Left kidney (tissue), 8 donors: ENCODE results near the gene C12orf50. TPM values are rescaled to one million over a fixed set of nuclear protein-coding genes. Genes with fewer than 3 reads are reported as not detected.
"Not testable (repeated sequence)": the region's sequence is repeated elsewhere in the genome, so short reads cannot be mapped to it uniquely, and the experiment has no call there.

Experiments used
- DNase-seq: peaks from one replicate; pipeline ENCODE4 v3.0.0-alpha.2; 2013
- long read RNA-seq, 8 donors: transcript quantifications; one replicate each; lab custom pipeline, GENCODE V29; 2026
- polyA plus RNA-seq: library from polyadenylated mRNA; unstranded; fragments of 120-200 nt; gene quantifications from one replicate; pipeline ENCODE4 v1.2.1, GENCODE V29; 2013; ENCODE audit not compliant: insufficient read length

C12orf50 gene, protein sequence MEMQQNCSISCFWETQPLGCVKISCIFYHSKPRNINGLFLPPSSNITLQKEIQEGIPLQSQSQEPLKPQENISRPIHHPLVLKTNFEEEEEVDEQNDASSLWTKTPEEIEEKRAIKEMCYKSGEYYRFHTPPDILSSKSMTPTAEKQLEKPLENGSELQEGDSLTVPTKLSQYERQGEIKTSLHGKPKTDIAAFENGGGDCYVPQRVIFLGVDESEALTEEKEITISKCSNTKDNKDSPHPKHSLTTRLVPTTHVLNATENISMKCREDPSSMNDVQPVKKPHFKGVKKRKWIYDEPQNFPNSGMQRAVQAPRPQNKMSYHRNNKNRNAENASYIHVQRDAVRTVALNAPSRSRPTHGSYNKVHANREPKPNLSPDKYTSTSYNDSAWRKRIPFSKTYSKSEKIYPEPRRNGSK
- polyA plus RNA-seq, result 0.57 TPM
- long read RNA-seq, donor 1, partial matches to known transcripts, result 12 of 25 reads
- long read RNA-seq, donor 1, other reads (novel, unspliced or antisense), result 13 of 25 reads
- long read RNA-seq, donor 2, result 0 reads
- long read RNA-seq, donor 3, partial matches to known transcripts, result 14 of 14 reads
- long read RNA-seq, donor 3, other reads (novel, unspliced or antisense), result 0 of 14 reads
- long read RNA-seq, donor 4, result 0 reads
- long read RNA-seq, donor 5, partial matches to known transcripts, result 34 of 41 reads
- long read RNA-seq, donor 5, other reads (novel, unspliced or antisense), result 7 of 41 reads
- long read RNA-seq, donor 6, partial matches to known transcripts, result 65 of 77 reads
- long read RNA-seq, donor 6, other reads (novel, unspliced or antisense), result 12 of 77 reads
- long read RNA-seq, donor 7, result 0 reads
- long read RNA-seq, donor 8, result 0 reads

DNA sequence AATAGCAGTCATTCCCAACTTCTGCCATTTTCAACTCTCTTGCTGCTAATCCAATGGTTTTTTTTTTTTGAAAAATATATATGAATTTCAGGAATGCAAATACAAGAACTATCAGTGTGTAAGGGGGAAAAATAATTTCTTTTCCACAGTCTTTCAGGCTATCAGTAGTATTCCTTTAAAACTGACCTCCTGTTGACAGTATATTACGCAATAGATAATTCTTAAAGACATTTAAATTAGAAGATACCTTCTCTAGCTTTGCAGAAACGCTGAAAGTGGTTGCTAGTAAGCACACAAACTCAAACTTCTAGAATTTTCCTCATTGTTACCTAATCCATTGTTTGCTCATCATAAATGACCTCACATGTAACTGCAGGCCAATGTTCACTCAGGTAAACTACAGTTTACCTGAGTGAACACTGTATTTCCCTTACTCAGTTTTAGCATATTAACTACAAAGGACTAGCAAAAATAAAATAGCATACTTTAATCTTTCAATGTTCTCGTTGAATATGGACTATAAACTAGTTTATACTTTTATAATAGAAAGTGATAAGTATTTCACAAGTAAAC lies at the start of gene C12orf50:
Gene C12orf50, minus strand, starts transcription at position 309 of the 573 bp plus-strand sequence. CDS start 2,439 bp downstream, outside the sequence.
- DNase-seq, result no peak

DNA sequence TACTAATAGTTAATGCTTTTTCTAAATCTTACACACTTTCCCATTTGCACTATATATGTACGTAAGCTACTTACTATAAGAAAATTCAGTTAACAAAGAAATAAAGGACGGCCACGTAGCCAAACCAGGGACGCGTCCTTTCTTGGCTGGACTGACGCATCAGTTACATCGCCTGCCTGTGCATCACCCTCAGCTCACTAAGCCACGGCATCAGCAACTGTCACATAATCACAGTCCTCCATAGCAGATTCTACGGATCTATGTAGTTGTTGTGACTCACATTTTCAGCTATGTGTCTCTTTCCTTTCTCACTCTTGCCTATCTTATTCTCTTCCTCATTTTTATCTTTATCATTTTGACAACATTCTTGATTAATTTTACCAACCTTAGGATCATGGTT lies 38.1 kb upstream of the C12orf50 start:
- DNase-seq, result no peak

DNA sequence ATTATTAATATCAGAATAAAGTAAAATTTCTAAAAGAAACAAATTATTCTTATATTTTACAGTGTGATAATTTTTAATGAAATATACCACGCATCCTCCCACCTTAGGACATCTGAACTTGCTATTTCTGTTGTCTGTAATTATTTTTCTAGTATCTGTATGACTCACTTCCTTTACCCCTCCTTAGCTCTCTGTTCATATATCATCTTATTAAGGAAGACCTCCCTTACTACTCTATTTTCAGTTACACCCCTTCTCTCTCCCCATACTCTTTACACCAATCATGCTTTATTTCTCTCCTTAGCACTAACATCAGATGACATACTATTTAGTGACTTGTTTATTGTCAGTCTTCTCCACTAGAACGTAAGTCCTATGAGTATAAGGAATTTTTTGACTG lies 34.2 kb upstream of the C12orf50 start:
- DNase-seq, result no peak

DNA sequence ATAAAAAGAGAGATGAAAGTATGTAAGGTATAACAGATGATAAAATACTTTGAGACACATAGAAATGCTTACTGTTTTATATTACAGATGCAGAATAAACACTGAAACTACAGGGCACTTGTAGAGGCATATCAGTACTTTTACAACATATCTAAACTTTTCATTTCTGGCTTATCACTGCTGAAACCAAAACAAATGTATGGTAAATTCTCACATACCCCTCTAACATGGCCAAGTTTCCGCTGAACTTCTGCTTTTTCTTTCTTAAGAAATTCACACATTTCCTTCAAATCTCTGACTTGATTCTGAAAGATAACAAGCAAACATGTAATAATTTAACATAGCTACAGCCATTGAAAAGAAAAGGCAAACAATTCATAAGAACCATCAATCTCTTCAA lies 33.3 kb upstream of the C12orf50 start:
- DNase-seq, result no peak

DNA sequence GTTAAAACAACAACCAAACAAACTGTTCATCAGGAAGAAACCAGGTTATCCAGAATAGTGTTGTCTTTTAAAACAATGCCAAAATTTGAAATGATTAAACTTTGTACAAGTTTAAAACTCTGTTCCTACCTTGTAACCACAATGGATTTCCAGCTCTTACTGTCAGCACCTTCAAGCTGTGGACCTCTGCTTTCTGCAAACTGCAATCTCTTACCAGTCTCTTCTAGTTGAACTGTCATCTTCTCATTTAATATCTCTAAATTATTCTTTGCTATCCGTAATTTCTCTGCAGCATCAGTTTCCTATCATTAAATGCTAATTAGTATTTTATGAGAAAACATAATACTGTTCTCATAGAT lies 29.5 kb upstream of the C12orf50 start:
- DNase-seq, result no peak

DNA sequence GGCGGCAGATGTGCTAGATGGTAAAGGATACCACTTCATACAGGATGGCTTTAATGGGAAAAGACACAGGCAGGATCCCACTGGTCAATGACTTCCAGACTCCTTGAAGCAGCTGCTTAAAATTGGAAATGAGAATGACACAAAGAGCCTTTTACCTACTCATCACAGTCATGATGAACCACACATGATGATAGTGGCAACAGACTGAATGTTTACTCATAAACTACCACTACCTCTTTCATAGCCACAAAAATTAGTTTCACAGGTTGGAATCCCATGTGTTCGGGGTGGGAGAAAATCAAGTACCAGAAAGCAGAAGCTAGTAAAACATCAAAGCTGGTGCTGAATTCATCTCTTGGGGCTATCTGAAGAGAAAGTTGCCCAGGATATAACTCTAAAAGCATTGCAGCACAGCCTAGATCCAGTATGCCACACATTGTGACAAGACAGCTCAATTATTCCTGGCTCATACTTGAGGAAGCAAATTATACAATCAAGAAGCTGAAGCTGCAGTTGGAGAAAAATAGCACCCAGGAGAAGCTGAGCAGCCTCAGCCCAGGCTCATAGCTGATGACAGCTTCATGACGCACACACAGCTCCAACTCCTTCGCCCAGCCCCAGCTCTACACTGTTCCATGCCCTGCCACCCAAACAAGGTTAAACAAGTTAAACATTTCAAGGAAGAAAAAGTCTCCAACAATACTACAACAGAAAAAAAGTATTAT lies 29.0 kb upstream of the C12orf50 start:
- DNase-seq, result no peak

DNA sequence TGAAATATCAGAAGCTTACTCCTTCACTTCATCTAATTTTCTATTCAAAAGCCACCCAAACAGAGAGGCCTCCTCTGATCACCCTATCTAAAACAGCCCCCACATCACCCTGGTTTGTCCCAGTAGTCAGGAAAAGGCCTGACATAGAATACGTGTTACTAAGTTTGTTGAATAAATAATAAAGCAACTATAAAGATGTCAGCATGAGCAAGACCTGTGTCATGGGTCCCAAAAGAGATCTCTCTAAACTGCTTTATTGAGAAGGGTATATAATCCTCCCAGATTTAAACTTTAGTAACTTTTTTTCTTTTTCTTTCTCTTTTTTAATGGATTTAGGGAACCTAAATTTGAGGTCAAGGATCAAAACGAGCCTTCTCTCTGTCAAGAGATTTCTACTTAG lies 27.4 kb upstream of the C12orf50 start:
- DNase-seq, result no peak

DNA sequence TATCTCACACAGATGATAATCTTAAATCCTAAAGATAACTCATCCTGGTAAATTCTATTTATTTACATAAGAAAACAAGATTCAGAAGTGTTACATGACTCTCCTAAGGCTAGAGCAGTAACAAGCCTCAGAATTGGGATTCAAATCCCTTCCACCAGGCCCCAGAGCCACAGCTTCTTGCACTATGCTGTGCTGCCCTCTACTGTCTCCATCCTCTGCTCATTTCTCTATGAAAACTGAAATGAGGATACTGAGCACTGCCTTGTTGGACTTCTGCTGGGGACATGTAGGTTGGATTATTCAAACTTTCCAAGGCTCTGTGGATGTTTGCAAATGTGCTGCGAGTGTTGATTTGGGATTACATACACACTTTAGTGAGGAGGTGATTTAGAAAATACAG lies 23.5 kb upstream of the C12orf50 start:
- DNase-seq, result no peak

DNA sequence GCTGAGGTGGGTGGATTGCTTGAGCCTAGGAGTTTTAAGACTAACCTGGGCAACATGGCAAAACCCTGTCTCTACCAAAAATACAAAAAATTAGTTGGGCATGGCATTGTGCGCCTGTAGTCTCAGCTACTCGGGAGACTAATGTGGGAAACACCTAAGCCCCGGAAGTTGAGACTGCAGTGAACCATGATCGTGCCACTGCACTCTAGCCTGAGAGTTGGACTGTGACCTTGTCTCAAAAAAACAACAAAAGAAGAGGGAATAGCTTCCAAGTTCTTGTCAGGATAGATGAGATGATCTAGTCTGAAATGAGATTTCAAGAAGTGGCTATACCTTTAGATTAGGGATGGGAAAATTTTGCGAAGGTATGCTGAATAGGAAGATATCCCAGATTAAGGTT lies 14.8 kb upstream of the C12orf50 start:
- no peak for DNase-seq

DNA sequence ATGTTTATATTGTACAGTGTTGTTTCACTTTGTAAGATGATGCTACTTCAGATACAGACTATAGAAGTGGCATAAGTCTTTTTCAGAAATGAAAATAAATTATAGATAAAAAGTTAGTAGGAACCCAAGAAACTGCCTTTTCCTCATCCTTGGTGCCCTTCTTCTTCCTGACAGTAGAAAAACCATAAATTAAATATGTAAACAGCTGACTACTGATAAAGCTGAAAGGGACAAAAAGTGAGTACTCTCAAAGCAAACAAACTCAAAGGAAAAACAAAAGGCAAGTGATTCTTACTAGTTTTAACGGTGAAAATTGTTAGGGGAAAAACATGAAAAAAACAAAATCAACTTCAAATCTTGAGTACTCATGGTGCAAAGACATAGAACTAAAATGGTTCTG lies 8.6 kb upstream of the C12orf50 start:
- DNase-seq, result no peak

DNA sequence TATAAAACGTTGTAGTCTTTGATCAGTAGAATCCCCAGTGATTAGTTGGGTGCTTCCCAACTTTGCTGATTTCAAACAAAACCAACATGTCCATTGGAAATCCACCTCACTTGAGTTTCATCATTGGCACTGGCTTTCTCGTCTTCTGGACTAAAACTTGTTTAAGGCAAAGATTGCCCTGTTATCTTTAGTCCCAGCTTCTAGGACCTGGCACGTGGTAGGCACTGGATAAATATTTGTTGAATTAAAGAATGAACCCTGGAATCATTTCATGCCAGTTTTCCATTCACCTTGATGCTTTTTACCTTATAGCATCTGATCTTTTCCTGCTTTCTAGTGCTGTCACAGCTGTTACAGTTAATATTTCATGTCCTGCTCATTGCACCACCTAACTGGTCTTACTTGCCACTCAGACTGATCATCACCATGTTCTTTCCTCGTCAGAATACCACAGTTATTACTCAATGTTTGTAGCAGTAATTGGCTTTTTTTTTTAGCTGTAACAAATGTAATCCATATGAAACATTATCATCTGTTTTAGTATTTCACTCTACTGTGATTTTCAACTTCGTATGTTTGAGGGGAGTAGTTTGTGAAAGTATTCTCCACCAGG lies 7.3 kb upstream of the C12orf50 start:
- no peak for DNase-seq

DNA sequence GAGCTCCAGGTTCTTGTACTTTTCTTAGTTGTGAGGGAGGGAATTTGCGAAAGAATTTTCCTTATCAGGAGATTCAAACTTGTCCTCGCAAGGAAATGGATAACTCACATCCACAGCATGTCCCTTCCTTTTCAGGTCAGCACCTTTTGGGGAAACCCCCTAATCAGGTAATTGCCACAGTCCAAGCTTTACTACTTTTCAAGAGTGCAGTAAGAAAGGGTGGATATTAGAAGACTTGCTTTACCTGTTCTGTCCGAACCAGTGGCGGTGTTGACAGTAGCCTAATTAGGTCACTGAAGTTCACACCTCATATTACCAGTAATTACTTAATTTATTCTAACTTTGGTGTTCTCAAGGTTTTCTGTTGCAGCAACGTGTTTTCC lies 6.7 kb upstream of the C12orf50 start:
- DNase-seq, result no peak

DNA sequence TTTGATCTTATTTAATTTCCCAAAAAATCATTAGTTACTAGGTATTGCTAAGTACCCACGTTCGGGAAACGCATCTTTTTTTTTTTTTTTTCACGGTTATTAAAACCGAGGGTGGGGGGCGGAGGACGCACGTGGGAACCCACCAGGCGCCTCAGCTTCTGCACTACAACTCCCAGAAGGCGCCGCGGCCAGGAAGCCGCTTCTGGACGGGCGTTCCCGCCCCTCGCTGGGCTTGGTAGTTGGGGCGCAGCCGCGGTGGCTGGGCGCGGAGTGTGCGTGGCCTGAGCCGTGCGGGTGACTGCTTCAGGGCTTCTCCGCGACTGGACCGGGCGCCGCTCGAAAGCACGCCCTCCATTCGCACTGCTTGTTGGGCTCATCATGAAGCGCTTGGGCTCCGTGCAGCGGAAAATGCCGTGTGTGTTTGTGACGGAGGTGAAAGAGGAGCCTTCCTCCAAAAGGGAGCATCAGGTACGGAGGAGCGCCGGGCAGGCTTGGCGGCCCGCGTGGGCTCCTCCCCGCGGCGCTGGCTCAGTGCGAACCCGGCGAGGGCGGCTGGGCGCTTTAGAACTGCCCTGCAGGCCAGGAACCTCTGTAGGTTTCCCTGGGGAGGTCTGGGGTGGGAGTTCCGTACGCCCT lies 6.2 kb upstream of the C12orf50 start:
- peak; percentile 84 for DNase-seq

DNA sequence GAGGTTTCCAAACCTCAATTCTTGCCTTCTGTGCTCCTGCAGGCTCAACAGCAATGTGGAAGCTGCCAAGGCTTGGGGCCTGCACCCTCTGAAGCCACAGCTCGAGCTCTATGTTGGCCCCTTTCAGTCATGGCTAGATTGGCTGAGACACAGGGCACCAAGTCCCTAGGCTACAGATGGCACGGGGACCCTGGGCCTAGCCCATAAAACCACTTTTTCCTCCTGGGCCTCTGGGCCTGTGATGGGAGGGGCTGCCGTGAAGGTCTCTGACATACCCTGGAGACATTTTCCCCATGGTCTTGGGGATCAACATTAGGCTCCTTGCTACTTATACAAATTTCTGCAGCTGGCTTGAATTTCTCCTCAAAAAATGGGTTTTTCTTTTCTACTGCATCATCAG lies 2.0 kb upstream of the C12orf50 start:
- DNase-seq, result not testable (repeated sequence)

DNA sequence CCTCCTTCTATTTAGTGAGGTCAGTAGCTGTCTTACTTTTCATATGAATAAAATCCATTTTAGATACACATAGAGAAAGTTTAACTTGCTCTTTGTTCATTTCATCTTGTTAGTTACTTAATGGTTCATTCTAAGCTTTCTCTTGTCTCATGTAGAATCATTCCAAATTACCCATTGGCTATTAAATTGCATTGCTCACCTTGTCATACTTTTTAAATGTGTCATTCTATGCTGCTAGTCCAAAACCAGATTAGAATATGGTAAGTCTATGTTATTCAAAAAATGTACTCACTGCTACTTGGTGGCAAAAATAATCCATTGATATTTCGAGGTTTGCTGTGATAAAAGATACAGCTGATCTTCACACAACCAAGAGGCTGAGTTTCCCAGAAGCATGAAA lies 3.0 kb downstream of the C12orf50 start:
- no peak for DNase-seq

DNA sequence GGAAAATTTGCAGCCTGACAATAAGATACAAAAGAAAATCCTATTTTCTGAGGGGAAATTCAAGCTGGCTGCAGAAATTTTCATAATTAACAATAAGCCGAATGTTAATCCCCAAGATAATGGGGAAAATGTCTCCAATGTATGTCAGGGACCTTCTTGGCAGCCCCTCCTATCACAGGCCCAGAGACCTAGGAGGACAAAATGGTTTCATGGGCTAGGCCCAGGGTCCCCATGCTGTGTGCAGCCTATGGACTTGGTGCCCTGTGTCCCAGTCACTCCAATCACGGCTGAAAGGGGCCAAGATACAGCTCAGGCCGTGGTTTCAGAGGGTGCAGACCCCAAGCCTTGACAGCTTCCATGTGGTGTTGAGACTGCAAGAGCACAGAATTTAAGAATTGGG lies 11.2 kb downstream of the C12orf50 start:
- DNase-seq, result no peak

DNA sequence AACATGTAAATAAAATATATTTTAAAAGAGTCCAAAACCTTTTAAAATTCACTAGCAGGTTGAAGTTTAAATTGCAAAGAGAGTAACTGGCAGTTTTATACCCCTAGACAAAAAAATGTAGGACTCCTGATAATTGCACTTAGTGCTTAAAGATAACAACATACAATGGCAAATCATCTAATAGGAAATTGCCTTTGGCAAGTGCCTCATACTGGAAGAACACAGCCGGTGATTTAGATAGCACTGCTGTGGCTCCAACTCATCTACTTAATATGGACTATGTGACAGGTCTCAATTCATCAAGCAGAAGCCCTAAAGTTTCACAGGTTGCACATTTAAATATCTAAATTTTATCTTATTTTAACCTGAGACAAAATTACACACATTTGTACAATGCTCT lies 13.4 kb downstream of the C12orf50 start:
- DNase-seq, result no peak

DNA sequence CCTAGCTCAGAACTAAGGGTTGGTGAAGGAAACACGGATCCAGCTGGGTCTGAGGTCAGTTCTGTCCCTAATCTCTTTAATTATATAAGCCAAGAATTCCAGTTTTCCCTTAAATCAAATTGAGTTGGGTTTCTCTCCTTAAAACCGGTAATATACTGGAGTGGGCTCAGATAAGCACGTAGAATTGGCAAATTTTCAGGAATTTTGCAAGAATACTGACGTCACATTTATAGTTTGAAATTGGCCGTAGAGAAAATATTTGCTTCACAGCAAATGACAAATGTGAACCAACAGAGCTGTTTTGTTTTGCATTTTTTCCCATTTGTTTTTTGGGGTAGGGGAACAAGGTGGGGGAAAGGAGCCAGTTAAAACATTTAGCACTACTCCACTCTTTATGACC lies 17.4 kb downstream of the C12orf50 start:
- no peak for DNase-seq

DNA sequence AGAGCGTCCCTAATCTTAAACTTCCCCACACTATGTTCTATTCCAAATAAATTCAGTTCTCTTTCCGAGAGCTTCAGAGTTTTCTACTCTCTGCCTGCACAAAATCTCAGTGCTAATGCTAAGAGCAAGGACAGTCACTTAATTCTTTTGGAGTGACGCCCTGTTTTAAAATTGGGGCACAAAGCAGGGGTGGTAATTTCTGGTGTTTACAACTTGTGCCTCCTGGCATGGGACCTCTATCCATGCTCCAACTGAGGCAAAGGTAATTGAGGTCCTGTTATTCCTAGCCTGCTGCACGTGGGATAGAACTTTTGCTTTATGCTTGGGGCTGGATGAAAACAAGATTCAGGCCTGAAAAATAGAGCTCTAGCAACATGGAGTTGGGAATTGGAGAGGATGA lies 22.9 kb downstream of the C12orf50 start:
- no peak for DNase-seq

DNA sequence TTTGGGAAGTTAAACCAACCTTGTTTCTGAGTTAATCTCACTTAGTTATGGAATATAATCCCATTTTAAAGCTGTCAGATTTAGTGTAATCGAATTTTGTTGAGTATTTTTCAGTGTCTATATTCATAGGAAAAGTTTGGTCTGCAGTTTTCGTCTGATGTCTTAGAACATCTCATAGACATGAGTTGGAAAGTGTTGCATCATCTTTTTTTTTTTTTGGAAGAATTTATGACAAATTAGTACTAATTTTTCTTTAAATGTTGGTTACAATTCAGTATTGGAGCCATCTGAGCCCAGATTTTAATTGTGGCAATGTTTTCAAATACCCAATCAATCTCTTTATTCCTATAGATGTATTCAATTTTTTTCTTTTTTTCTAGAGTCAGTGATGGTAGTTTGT lies 27.9 kb downstream of the C12orf50 start:
- no peak for DNase-seq

DNA sequence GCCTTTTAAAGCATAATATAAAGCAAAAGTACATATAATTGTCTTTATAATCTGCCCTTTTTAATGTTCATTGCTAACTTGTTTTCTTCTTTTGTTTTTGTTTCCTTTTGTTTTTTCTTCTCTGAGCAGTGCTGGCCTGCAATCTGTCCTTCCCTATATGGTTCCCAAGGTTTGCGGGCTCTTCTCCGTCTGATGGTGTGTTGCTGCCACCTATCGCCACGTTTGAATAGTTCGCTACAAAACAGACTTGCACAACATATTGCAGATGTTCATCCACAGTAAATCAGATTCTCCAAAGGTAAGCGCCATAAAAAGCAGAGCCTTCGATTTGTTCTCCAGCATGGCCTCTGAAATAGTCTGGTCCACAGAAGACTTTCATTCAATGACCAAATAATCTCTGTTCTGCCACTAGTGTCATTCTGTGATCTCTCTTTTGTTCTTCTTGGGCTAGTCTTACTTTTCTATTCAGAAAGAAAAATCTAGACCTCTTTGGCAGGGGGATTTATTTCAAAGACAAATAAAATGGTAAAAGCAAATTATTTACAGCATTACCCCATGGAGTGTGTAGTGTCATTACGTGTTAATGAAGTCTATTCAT lies 33.5 kb downstream of the C12orf50 start:
- DNase-seq, result peak; percentile 61
